ENCODE measurements around the gene AP4M1.

The AP4M1 gene, protein sequence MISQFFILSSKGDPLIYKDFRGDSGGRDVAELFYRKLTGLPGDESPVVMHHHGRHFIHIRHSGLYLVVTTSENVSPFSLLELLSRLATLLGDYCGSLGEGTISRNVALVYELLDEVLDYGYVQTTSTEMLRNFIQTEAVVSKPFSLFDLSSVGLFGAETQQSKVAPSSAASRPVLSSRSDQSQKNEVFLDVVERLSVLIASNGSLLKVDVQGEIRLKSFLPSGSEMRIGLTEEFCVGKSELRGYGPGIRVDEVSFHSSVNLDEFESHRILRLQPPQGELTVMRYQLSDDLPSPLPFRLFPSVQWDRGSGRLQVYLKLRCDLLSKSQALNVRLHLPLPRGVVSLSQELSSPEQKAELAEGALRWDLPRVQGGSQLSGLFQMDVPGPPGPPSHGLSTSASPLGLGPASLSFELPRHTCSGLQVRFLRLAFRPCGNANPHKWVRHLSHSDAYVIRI

DNA sequence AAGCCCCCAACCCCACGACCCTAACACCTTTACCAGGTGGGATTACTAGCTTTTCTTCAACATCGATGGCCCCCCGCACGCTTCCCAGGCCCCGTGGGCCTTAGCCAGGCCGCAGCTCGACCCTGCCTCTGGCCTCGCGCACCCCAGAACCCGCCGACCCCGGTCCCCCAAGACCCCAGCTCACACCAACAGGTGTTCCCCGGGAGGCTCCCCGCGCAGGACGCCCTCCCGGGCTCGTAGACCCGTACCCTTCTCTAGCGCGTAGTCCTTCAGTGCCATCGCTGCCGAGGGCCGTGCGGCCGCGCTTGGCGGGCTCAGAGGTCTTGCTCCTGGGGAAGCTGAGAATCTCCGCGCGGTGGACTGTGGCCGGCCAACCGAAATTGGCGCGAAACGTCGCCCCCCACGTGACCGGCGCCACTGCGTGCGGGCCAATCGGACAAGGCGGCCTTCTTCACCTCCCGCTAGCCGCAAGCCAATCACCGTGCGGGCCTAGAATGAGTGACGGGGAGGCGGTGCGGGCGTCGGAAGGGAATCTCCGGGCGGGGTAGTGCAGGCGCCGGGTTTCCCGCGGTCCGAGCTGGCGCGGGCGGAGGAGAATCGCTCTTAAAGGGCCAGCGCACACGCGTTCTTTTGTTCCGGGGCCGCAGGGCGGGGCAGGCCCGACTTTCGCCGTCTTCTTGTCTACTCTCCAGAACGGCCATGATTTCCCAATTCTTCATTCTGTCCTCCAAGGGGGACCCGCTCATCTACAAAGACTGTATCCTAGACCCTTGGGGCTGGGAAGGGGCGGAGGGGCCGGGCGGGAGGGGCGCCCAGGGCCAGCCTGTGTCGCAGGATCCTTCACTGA, at the start of gene AP4M1, which contains the start of gene MCM7:
Gene AP4M1, plus strand, starts transcription at position 628 of the 847 bp plus-strand sequence. Its CDS starts 72 bp downstream, at position 700.
Gene MCM7, minus strand, starts transcription at position 382 of the 847 bp plus-strand sequence. Its CDS starts 103 bp downstream, at position 279.
- DNase-seq: peak; percentile 100

DNA sequence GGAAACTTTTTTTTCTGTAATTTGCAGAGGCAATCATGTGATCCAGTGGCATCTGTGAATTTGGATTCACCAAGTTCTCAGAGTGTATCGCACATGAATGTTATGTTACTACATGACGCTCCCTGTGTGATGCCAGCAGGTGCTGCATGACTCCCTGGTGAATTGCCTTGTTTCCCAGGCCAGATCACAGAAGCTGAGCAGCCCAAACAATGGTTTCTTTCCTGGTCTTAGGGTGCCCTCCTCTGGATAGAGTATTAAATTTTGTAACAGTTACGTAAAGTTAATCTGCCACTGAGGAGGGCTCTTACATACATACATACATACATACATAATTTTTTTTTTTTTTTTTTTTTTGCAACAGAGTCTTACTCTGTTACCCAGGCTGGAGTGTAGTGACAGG, 48.2 kb upstream of the AP4M1 start:
- peak; percentile 54 for DNase-seq

DNA sequence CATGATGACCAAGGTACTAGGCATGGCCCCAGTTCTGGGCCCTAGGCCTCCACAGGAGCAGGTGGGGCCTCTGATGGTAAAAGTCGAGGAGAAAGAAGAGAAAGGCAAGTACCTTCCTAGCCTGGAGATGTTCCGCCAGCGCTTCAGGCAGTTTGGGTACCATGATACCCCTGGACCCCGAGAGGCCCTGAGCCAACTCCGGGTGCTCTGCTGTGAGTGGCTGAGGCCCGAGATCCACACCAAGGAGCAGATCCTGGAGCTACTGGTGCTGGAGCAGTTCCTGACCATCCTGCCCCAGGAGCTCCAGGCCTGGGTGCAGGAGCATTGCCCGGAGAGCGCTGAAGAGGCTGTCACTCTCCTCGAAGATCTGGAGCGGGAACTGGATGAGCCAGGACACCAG, 44.4 kb upstream of the AP4M1 start:
- DNase-seq: no peak

DNA sequence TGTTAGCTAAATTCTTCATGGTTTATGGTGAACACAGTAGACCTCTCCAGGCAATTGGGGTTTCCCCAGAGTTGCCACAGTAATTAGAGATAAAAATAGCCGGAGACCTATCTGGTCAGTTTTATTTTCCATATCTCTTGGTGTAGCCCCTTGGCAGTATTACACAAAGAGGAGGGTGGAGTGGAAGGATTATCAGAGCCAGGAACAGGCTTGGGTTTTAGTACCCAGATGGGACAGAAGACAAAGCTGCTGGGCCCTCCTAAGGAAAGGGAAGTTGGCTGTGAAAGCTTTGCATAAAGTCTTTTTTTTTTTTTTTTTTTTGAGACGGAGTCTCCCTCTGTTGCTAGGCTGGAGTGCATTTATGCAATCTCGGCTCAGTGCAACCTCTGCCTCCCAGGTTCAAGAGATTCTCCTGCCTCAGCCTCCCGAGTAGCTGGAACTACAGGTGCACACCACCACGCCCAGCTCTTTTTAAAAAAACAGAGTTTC, 42.1 kb upstream of the AP4M1 start:
- DNase-seq: no peak

DNA sequence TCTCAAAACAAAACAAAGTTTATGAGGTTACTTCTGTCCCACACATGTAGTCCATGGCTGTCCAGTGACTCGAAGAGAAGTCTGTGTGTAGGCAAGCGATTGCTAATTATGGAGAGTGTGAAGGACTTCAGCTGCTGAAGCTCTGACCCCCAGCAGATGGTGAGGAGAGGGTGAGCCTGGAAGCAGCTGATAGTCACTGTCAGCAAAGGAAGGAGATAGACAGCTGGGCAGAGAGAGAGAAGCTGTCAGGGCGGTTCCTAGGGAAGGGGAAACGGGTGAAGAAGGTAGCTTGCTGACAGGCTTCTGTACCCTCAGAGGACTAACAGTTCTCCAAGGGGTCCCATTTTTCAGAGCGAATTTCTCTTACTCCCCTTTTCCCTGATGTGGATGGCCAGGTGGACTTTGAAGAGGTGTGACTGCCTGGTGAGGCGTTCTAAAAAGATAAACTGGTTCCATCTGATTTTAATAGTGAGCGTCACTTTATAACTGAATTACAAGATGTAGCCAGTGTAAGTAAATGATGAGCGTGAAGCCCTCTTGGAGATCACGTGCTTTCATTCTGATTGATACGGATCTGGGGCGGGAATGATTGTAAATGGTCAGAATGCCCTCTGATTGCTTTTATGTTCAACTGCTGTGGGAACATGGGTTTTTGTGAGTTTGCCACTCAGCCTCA, 39.8 kb upstream of the AP4M1 start:
- no peak for DNase-seq

DNA sequence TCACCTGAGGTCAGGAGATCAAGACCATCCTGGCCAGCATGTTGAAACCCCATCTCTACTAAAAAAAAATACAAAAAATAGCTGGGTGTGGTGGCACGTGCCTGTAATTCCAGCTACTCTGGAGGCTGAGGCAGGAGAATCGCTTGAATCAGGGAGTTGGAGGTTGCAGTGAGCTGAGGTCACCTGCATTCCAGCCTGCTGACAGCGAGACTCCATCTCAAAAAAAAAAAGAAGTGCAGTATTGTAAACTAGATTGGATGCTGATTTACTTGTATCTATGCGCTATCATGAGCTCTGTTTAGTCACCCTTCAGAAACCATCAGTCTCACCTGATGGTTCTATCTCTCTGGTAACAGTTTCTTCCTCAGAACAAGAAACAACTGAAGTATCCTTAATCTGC, 38.1 kb upstream of the AP4M1 start:
- no peak for DNase-seq

DNA sequence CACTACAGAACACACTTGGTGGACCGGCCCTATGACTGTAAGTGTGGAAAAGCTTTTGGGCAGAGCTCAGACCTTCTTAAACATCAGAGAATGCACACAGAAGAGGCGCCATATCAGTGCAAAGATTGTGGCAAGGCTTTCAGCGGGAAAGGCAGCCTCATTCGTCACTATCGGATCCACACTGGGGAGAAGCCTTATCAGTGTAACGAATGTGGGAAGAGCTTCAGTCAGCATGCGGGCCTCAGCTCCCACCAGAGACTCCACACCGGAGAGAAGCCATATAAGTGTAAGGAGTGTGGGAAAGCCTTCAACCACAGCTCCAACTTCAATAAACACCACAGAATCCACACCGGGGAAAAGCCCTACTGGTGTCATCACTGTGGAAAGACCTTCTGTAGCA, 37.3 kb upstream of the AP4M1 start:
- no peak for DNase-seq

DNA sequence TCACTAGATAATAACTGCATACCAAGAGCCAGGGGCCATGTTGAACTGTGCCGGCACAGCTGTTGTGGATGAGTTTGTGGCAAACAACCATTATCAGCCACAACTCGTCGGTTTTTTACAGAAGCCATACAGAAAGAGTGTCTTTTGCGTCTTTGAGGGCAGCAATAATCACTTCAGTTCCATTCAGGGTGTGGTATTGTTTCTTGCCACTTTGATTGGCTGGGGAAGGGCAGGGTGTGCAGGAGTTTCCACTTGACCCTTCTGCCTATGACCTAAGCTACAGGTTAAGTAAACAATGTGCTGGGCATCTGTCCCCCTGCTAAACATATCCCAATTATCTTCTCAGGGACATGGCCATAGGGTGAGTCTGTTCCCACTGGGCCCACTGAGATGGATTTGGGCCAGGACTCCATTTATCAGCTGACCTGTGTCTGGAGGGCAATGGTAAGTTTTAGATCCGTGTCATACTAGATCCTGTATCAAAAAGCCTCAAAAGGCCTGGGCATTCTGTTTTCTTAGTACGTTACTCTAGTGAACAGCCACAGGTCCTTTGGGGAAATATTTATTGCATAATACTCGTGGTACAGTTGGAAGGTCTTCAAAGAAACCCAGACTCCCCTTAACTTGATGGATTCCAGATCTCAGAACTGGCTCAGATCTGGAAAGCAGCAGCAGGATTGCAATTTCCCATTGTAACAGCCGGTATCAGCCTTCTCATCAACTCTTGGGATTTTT, 35.8 kb upstream of the AP4M1 start:
- peak; percentile 22 for DNase-seq

DNA sequence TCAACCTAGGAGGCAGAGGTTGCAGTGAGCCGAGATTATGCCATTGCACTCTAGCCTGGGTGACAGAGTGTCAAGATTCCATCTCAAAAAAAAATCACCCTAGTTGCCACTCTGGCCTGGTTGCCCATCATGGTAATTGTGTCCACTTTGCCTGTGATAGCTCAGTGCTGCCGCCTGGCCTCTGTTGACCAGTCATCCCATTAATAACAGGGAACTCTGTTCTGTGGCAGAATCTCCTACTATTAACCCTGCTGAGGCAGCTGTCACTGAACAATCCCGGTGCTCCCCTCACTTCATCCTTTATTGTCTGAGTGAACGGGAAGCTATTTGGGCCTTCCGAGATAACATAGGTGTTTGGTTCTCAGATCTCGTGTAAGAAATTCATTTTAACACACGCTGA, 34.5 kb upstream of the AP4M1 start:
- no peak for DNase-seq

DNA sequence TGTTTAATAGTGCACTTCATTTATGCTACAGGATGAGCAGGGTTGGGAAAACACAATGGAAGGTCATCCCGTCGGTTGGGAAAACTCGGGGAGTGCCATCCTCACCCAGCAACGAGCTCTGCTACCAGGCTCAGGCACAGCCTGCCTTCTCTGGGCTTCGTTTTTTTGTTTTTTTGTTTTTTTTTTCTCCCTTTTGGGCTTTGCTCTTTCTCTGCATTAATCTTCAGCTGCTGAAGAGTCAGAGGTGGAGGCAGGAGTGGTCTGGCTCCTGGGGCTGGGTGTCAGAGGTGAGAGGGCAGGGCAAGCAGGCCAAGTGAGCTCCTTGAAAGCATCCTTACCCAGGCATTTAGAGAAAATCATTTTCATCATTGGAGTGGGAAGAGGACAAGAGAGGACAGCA, 31.5 kb upstream of the AP4M1 start:
- no peak for DNase-seq

DNA sequence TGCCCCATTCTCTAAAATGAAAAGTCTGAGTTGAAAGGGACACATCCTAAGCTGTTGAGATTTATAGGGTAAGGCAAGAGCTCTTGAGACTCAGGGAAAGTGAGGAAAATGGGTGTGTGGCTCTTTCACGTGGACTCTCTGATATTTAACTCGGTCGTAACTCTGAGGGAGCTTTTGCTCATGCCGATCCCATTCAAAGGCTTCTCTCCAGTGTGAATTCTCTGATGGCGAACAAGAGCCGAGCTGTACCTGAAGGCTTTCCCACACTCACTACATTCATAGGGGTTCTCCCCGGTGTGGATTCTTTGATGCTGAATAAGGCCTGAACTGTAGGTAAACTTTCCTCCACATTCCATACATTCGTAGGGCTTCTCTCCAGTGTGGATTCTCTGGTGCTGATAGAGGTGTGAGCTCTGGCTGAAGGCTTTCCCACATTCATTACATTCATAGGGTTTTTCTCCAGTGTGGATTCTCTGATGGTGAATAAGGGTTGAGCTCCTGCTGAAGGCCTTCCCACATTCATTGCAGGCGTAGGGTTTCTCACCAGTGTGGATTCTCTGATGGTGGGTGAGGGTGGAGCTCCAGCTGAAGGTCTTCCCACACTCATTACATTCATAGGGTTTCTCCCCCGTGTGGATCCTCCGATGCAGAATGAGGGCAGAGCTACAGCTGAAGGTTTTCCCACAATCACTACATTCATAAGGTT, 30.3 kb upstream of the AP4M1 start:
- no peak for DNase-seq

DNA sequence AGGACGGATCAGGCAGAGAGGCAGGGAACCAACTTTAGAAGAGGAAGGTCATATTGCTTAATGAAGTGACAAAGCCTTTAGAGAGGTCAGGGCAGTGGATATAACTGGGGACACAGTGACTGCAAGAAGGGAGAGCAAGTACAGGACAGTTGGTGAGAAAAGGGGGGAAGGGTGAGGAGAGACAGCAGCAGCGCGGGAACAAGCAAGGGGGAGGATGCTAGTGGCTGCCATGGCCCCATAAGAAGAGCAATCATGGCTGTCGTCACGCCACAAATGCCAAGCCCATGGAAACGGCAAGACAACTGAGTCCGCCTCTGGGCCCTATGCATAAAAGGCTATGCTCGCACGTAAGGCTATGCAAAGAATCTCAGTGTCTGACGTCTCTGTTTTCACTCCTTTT, 29.0 kb upstream of the AP4M1 start:
- no peak for DNase-seq

DNA sequence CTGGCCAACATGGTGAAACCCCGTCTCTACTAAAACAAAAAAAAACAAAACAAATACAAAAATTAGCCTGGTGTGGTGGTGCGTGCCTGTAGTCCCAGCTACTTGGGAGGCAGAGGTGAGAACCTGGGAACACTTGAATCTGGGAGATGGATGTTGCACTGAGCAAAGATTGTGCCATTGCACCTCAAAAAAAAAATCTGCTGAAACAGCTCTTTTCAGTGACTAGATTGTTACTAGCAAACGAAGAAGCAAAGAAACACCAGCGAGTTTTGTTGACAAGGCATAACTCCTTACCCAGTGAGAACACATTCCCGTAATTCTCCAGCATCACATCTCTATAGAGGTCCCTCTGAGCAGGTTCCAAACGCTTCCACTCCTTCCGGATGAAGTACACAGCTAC, 26.6 kb upstream of the AP4M1 start:
- DNase-seq: no peak

DNA sequence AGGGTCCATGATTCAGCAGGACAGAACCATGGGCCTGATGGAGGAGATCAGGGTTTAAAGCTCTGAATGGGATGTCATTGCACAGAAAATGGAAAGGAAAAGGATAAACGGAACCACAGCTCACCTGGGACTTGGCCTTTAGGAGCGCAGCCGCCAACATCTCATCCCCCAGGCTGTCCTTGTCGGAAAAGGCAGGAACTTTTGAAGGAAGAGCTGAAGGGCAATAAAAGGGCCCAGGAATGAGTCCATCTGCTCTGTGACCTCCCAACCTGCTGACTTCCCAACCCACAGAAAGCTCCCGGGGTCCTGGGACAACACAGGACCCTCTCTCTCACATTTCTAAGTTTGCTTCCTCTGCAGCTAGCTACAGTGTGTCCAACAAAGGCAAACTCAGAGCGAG, 26.0 kb upstream of the AP4M1 start:
- DNase-seq: no peak

DNA sequence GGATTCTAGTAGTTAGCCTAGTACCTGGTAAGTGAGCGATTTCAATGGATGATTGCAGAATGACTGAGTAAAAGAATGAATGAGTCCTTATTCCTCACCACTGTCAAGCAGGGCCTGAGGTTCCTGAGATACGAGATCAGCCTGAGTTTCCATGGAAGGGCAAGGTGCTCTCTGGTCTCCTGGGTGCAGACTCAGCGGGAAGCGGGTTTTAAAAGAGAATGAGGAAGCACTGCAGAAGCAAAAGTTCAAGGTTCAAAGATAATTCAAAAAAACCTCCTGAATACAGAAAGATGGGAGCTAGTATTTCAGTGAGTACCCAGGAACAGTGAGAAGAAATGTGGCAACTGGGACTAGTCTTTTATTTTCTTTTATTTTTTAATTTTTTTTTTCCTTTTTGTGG, 24.2 kb upstream of the AP4M1 start:
- no peak for DNase-seq

DNA sequence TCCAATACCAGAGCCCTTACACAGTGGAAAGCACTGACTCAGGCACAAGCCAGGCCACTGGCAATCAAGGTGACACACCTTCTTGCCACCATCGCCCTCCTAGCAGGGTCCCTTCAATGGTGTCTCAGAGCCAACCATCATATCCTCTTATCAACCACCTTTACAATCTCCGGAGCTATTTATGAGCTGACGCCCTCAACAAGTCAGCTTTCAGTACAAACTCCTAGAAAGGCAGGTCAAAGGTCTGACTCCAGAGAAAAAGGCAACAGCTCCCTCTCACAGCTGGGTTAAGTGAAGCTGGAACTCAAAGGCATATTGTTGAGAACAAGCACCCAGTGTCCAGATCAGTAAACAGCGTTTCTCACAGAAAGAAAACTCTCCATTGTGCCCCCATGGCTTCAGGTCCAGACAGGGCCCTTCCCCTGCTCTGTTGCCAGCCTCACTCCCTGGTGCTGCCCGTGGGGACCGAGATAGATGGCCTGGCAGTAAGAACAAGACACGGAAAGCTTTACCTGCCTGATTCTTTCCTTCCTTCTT, 22.4 kb upstream of the AP4M1 start:
- no peak for DNase-seq

DNA sequence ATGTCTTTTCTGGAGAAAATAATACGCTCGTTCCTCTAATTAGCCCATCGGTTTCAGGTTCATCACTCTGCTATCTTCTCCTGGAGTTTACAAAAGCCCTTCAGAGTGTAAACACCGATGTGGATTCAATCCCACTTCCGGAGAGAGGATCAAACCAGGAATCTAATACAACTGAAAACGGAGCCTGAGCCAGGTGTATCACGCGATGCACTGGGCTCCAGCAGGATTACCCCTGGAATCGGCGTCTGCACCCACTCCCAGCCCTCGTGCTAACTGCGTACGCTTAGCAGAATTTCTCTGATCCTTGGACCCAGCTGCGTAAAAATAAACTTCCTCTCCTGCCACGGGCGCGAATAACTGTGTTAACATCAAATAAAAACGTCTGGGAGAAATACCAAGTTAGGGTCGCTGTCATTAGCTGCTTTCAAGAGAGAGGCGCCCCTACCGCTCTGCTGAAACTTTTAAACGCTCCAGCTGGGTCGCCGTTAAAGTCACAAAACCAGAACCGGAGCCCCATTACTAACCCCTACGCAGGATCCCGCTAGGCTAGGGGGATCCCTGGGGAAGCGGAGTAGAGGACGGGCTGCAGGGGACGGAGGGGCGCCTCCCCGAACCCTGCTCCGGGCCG, 20.4 kb upstream of the AP4M1 start:
- DNase-seq: no peak

DNA sequence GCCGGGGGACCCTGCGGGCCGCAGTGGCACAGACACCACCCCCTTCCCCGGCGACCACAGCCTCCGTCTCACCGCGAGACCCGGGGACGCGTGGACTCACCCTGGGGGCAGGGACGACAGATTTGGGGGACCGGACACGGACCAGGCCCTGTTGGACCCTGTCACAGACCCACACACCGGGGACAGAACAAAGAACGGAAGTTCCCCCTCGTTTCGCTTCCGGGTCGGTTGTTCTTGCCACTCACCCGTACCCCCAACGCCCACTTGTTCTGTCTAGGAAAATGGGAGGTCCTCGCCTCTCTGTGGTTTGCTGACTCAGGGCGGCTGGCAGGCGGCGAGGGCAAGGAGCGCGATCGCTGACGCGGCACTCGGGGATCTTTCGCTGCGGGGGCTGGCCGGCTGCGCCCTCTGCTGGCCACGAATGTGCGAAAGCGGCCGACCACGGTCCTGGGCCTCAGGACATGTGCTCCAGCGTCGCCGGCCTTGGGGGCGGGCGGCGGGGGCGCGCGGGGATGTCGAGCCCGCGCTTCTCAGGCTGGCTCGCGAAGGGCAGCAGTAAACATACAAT, 19.8 kb upstream of the AP4M1 start, which contains the start of gene ZNF3:
Gene ZNF3, minus strand, starts transcription at position 189 of the 568 bp plus-strand sequence. CDS start 4,366 bp downstream, outside the sequence.
- DNase-seq: peak; percentile 98

DNA sequence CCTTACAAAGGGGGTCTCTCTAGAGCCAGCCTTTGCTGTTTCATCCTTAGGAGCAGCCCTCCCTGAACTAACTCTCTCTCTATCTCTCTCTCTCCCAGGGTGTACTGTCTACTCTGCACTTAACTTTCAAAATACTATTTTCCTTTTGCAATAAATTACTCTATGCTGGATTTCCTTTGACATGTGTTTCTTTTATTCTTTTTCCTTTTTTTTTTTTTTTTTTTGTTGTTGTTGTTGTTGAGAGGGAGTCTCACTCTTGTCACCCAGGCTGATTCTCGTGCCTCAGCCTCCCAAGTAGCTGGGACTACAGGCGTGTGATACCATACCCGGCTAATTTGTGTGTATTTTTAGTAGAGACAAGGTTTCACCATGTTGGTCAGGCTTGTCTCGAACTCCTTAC, 18.5 kb upstream of the AP4M1 start:
- no peak for DNase-seq

DNA sequence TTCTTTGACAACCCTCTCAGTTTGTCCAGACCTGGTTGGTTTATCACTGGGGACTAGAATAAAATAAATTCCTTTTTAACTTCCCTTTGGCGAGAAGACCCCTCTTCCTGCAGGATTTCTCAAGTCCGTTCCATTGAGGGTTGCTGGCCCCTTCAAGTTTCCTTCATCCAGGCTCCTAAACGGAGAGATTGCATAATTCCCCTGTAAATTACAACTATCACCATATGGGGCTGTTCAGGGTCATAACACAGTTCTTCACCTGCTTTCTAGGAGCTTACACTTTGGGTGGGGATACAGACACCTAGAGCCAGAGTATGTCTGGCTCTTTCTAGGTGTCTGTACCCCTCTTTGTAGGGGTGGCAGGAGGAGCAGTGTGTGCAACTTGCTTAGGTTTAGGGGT, 15.9 kb upstream of the AP4M1 start:
- no peak for DNase-seq
